ENCODE results near the gene NAA35. TPM values are rescaled to one million over a fixed set of nuclear protein-coding genes. Genes with fewer than 3 reads are reported as not detected.

Gene NAA35
- total and polyA plus RNA-seq, 2 experiments from 2014 or later: 17.8 to 28.6 TPM

DNA sequence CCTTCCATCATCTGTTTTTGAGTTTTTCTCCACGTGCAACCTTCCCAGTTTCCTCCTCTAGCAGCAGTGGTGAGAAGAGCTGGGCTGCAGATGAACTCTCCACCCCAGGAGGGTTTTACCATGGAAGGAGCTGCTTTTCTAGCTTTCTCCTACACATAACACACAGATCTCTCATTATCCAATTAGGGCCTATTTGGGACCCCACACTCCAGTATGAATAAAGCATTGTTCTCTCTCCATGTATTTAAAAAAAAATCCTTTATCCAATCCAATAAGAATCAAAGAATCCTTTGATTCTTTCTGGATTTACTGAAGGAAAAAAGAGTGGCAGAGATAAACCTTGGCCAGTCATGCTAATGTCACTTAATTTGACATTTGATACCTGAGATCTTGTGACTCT is 31.6 kb upstream of the NAA35 start:
- Histone ChIP-seq H3K27ac (no peak overlapping the region), H3K79me2 (no peaks in the 10 kb centered on the region), H3K9me3 (ENCODE audit: low read depth) (no peaks in the 10 kb centered on the region), H3K4me3 (no peak overlapping the region), H3K36me3 (replicated peaks; ENCODE audit: insufficient read depth, low read depth) (no peaks in the 10 kb centered on the region), H3K9me2 (replicated peaks; ENCODE audit: insufficient read depth) (no peaks in the 10 kb centered on the region), H3K4me2 (no peak overlapping the region), H4K20me1 (ENCODE audit: insufficient read depth, poor library complexity, severe bottlenecking) (no peaks in the 10 kb centered on the region), H2AFZ (no peak overlapping the region), H3K27me3 (no peaks in the 10 kb centered on the region), H3K4me1 (ENCODE audit: insufficient read depth) (no peaks in the 10 kb centered on the region)
- TF ChIP-seq EZH2phosphoT487 (IDR thresholded peaks at IDR 0.05; ENCODE audit: low read depth, severe bottlenecking, unreplicated experiment) (no peak), EZH2 (IDR thresholded peaks at IDR 0.05; ENCODE audit: borderline replicate concordance) (no peak)
- TF ChIP-seq, protein P1, sequence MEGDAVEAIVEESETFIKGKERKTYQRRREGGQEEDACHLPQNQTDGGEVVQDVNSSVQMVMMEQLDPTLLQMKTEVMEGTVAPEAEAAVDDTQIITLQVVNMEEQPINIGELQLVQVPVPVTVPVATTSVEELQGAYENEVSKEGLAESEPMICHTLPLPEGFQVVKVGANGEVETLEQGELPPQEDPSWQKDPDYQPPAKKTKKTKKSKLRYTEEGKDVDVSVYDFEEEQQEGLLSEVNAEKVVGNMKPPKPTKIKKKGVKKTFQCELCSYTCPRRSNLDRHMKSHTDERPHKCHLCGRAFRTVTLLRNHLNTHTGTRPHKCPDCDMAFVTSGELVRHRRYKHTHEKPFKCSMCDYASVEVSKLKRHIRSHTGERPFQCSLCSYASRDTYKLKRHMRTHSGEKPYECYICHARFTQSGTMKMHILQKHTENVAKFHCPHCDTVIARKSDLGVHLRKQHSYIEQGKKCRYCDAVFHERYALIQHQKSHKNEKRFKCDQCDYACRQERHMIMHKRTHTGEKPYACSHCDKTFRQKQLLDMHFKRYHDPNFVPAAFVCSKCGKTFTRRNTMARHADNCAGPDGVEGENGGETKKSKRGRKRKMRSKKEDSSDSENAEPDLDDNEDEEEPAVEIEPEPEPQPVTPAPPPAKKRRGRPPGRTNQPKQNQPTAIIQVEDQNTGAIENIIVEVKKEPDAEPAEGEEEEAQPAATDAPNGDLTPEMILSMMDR (IDR thresholded peaks at IDR 0.05; ENCODE audit: poor library complexity): no peak
- DNase-seq (ENCODE audit: low spot score): no peak
- WGBS (ENCODE audit: low lambda C conversion rate, missing lambda C conversion rate): 71% methylated on average over 1 of the region's 1 CpG

DNA sequence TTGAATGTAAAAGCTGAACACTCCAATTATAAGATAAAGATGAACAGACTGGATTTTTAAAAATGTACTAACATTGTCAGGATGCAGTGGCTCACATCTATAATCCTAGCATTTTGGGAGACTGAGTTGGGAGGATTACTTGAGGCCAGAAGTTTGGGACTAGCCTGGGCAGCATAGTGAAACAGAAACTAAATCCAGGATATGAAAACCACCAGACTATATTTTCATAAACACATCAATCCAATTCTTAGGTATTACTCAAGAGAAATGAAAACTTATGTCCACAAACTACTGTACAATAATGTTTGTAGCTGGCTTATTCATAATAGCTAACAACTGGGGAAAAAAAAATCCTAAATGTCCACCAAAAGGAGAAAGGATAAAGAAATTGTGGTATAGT is 26.8 kb upstream of the NAA35 start:
- Histone ChIP-seq H3K4me1 (ENCODE audit: insufficient read depth) (no peaks in the 10 kb centered on the region), H3K27me3 (no peaks in the 10 kb centered on the region), H3K9me3 (ENCODE audit: low read depth) (no peaks in the 10 kb centered on the region), H3K27ac (no peak overlapping the region), H3K36me3 (replicated peaks; ENCODE audit: insufficient read depth, low read depth) (no peaks in the 10 kb centered on the region), H2AFZ (no peak overlapping the region), H3K79me2 (no peaks in the 10 kb centered on the region), H3K4me2 (no peak overlapping the region), H3K9me2 (replicated peaks; ENCODE audit: insufficient read depth) (no peaks in the 10 kb centered on the region), H4K20me1 (ENCODE audit: insufficient read depth, poor library complexity, severe bottlenecking) (no peaks in the 10 kb centered on the region), H3K4me3 (no peak overlapping the region)
- no peak for TF ChIP-seq EZH2 (IDR thresholded peaks at IDR 0.05; ENCODE audit: borderline replicate concordance)
- no peak for TF ChIP-seq EZH2phosphoT487 (IDR thresholded peaks at IDR 0.05; ENCODE audit: low read depth, severe bottlenecking, unreplicated experiment)
- TF ChIP-seq, protein P1 (IDR thresholded peaks at IDR 0.05; ENCODE audit: poor library complexity): no peak
- no peak for DNase-seq (ENCODE audit: low spot score)

DNA sequence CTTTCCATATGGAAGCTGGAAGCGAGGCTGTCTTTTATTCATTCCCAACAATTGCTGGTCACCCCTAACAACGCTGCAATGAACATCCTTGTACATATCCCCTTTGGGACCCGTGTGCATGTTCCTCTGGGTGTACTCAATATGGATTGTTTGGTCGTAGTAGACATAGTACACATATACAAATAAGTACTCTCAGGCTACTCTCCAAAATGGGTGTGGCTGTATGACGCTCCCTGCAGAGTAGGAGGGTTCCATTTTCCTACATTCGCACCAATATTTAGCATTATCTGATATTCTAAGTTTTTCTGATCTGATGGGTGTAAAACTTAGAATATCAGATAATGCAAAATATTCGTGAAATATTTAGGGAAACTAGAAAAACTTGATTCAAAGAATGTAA is 23.2 kb upstream of the NAA35 start:
- H4K20me1 ChIP-seq (ENCODE audit: insufficient read depth, poor library complexity, severe bottlenecking): no peaks in the 10 kb centered on the region
- H2AFZ ChIP-seq: no peak overlapping the region
- no peaks in the 10 kb centered on the region for H3K9me2 ChIP-seq (replicated peaks; ENCODE audit: insufficient read depth)
- DNase-seq (ENCODE audit: low spot score): no peak
- WGBS (ENCODE audit: low lambda C conversion rate, missing lambda C conversion rate): 88% methylated on average over 7 of the region's 7 CpGs
- H3K9me3 ChIP-seq (ENCODE audit: low read depth): no peaks in the 10 kb centered on the region
- H3K27ac ChIP-seq: no peak overlapping the region
- H3K36me3 ChIP-seq (replicated peaks; ENCODE audit: insufficient read depth, low read depth): no peaks in the 10 kb centered on the region
- TF ChIP-seq, protein P1 (IDR thresholded peaks at IDR 0.05; ENCODE audit: poor library complexity): no peak
- TF ChIP-seq EZH2 (IDR thresholded peaks at IDR 0.05; ENCODE audit: borderline replicate concordance) (no peak), EZH2phosphoT487 (IDR thresholded peaks at IDR 0.05; ENCODE audit: low read depth, severe bottlenecking, unreplicated experiment) (no peak)
- H3K27me3 ChIP-seq: no peaks in the 10 kb centered on the region
- H3K4me2 ChIP-seq: no peak overlapping the region
- no peak overlapping the region for H3K4me3 ChIP-seq
- H3K79me2 ChIP-seq: no peaks in the 10 kb centered on the region
- H3K4me1 ChIP-seq (ENCODE audit: insufficient read depth): no peaks in the 10 kb centered on the region

DNA sequence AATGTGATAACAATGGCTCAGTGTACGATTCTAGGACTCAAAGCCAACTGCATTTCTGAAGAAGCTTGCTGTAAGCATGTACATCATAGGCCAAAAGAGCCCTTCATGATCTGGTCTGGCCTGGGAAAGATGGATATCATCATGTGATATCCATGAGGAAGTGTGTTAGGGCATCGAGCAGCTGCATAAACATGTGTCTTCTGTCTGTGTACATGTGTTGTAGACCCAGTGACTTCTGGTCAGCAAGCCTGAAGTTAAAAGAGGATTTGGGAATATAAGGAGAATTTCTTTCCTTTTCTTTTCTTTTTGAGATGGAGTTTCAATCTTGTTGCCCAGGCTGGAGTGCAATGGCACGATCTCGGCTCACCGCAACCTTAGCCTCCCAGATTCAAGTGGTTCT is 15.5 kb upstream of the NAA35 start:
- Histone ChIP-seq H2AFZ (no peak overlapping the region), H4K20me1 (ENCODE audit: insufficient read depth, poor library complexity, severe bottlenecking) (no peaks in the 10 kb centered on the region), H3K27ac (no peak overlapping the region), H3K9me2 (replicated peaks; ENCODE audit: insufficient read depth) (no peaks in the 10 kb centered on the region), H3K79me2 (no peaks in the 10 kb centered on the region), H3K27me3 (no peaks in the 10 kb centered on the region), H3K4me2 (no peak overlapping the region), H3K9me3 (ENCODE audit: low read depth) (no peaks in the 10 kb centered on the region), H3K4me3 (no peak overlapping the region), H3K4me1 (ENCODE audit: insufficient read depth) (no peaks in the 10 kb centered on the region), H3K36me3 (replicated peaks; ENCODE audit: insufficient read depth, low read depth) (no peaks in the 10 kb centered on the region)
- TF ChIP-seq, protein P1 (IDR thresholded peaks at IDR 0.05; ENCODE audit: poor library complexity): no peak
- TF ChIP-seq EZH2 (IDR thresholded peaks at IDR 0.05; ENCODE audit: borderline replicate concordance) (no peak), EZH2phosphoT487 (IDR thresholded peaks at IDR 0.05; ENCODE audit: low read depth, severe bottlenecking, unreplicated experiment) (no peak)
- DNase-seq (ENCODE audit: low spot score): no peak
- WGBS (ENCODE audit: low lambda C conversion rate, missing lambda C conversion rate): 82% methylated on average over 5 of the region's 5 CpGs
